Measurements from ENCODE around the gene CPSF7.

GRCh38 chr11:61415381-61415780, 14.4 kb downstream of the CPSF7 start:
- TF ChIP-seq CTCF (IDR thresholded peaks at IDR 0.05; ENCODE audit: low read length) = no peak
- no peak for TF ChIP-seq EZH2phosphoT487 (IDR thresholded peaks at IDR 0.05; ENCODE audit: low read length)
- TF ChIP-seq EZH2 (optimal IDR thresholded peaks at IDR 0.05; ENCODE audit: low read depth, low read length) = no peak
